SK-N-SH (cell line): Measurements from ENCODE around the gene SPINT2. TPM values are rescaled to one million over a fixed set of nuclear protein-coding genes. Genes with fewer than 3 reads are reported as not detected.
A peak's percentile ranks its signal among the peaks of the same experiment; 100 is the strongest.

Source experiments
- CTCF ChIA-PET: fragments of 300-600, 350-600 bp; formaldehyde crosslinking; extraction: SDS; loops from one replicate; lab custom pipeline; 2021; lab: Yijun Ruan, JAX
- POLR2A ChIA-PET: fragments of 350-600 bp; sonication (Branson Sonifier 250); formaldehyde crosslinking; extraction: SDS; loops from one replicate; lab custom pipeline; 2020; ENCODE audit warnings: antibody characterized with exemption, inconsistent platforms; lab: Yijun Ruan, JAX
- DNase-seq: peaks from one replicate; pipeline ENCODE4 v3.0.0; 2012
- H2AFZ ChIP-seq: fragments of 200-600 bp; sonication (generic); 2 replicates; pipeline ENCODE4 v1.8.1; 2016; ENCODE audit warnings: antibody characterized with exemption, mild to moderate bottlenecking, low read depth
- H3F3A ChIP-seq: fragments of 200-600 bp; sonication (generic); replicated peaks from 2 replicates; pipeline ENCODE3; 2016; ENCODE audit warnings: antibody characterized with exemption, mild to moderate bottlenecking; ENCODE audit not compliant: insufficient read depth
- H3K27ac ChIP-seq, 2 experiments: fragments of 200-500 bp in 1 of 2; fragments of 200-600 bp in 1 of 2; sonication (Bioruptor generic) in 1 of 2; sonication (generic), shearing (Covaris generic) in 1 of 2; 2 replicates each; pipeline versions ENCODE4 v1.5.1 to v1.6.1; 2014 to 2016; ENCODE audit warnings: low read depth in 2 of 2, inconsistent platforms in 1 of 2, low read length in 1 of 2, mild to moderate bottlenecking in 1 of 2, mixed read lengths in 1 of 2
- H3K27me3 ChIP-seq: fragments of 200-600 bp; sonication (generic), shearing (Covaris generic); 2 replicates; pipeline ENCODE4 v1.6.1; 2016; ENCODE audit warnings: mixed run types; ENCODE audit not compliant: insufficient read depth
- H3K36me3 ChIP-seq, 2 experiments: fragments of 200-500 bp in 1 of 2; fragments of 200-600 bp in 1 of 2; sonication (Bioruptor generic) in 1 of 2; sonication (generic) in 1 of 2; replicated peaks in 1 of 2; 2 replicates each; pipeline versions ENCODE3 to v1.5.1; 2014 to 2016; ENCODE audit warnings: low read length in 1 of 2, mild to moderate bottlenecking in 1 of 2; ENCODE audit not compliant: insufficient read depth in 2 of 2, control insufficient read depth in 1 of 2
- H3K4me1 ChIP-seq, 2 experiments: fragments of 200-500 bp in 1 of 2; fragments of 200-600 bp in 1 of 2; sonication (Bioruptor generic) in 1 of 2; sonication (generic), shearing (Covaris generic) in 1 of 2; 2 replicates each; pipeline versions ENCODE4 v1.5.1 to v1.6.1; 2014 to 2016; ENCODE audit warnings: low read depth in 1 of 2, low read length in 1 of 2, mixed run types in 1 of 2; ENCODE audit not compliant: insufficient read depth in 2 of 2, control insufficient read depth in 1 of 2
- H3K4me2 ChIP-seq: fragments of 200-600 bp; sonication (generic), shearing (Covaris generic); 2 replicates; pipeline ENCODE4 v1.6.1; 2017; ENCODE audit warnings: mixed run types
- H3K4me3 ChIP-seq, 2 experiments: fragments of 200-500 bp in 1 of 2; fragments of 200-600 bp in 1 of 2; sonication (Bioruptor generic) in 1 of 2; sonication (generic), shearing (Covaris generic) in 1 of 2; 2 replicates each; pipeline versions ENCODE4 v1.5.1 to v1.8.1; 2014 to 2016; ENCODE audit warnings: low read depth in 2 of 2, inconsistent platforms in 1 of 2, low read length in 1 of 2, mild to moderate bottlenecking in 1 of 2, mixed read lengths in 1 of 2, moderate library complexity in 1 of 2
- H3K79me2 ChIP-seq: fragments of 200-600 bp; sonication (generic); 2 replicates; pipeline ENCODE4 v1.8.1; 2017; ENCODE audit warnings: mild to moderate bottlenecking; ENCODE audit not compliant: insufficient read depth
- H3K9ac ChIP-seq: fragments of 200-600 bp; sonication (generic); 2 replicates; pipeline ENCODE4 v1.6.1; 2017; ENCODE audit warnings: mixed run types
- H3K9me2 ChIP-seq: fragments of 200-600 bp; sonication (generic); 2 replicates; pipeline ENCODE4 v1.6.1; 2017; ENCODE audit warnings: mixed run types
- H3K9me3 ChIP-seq: fragments of 200-600 bp; sonication (generic); 2 replicates; pipeline ENCODE4 v1.6.1; 2017; ENCODE audit warnings: mixed run types, mild to moderate bottlenecking, moderate library complexity
- H4K20me1 ChIP-seq: fragments of 200-600 bp; sonication (generic); 2 replicates; pipeline ENCODE4 v1.6.1; 2017; ENCODE audit warnings: mild to moderate bottlenecking, mixed run types; ENCODE audit not compliant: insufficient read depth
- CHD2 ChIP-seq: fragments of 150-350 bp; IDR thresholded peaks from 2 replicates; pipeline ENCODE4 v1.6.1; 2018; ENCODE audit warnings: low read length; ENCODE audit not compliant: partially characterized antibody
- FOSL2 ChIP-seq: IDR thresholded peaks from 2 replicates; pipeline ENCODE4 v1.4.0; 2012; ENCODE audit warnings: low read depth, mild to moderate bottlenecking, moderate library complexity, borderline replicate concordance
- GABPA ChIP-seq: IDR thresholded peaks from 2 replicates; pipeline ENCODE4 v1.4.0; 2012; ENCODE audit warnings: low read depth, mild to moderate bottlenecking
- GATA2 ChIP-seq: sonication (generic); formaldehyde crosslinking; IDR thresholded peaks from 2 replicates; pipeline ENCODE4 v1.5.0; 2020; ENCODE audit warnings: mild to moderate bottlenecking, missing genetic modification reagents
- JUND ChIP-seq: IDR thresholded peaks from 2 replicates; pipeline ENCODE4 v1.4.0; 2012
- MAX ChIP-seq: IDR thresholded peaks from 2 replicates; pipeline ENCODE4 v1.4.0; 2012; ENCODE audit warnings: low read depth
- MXI1 ChIP-seq: IDR thresholded peaks from 2 replicates; pipeline ENCODE4 v1.6.1; 2012; ENCODE audit warnings: mild to moderate bottlenecking, low read depth, low read length, improper control_type of control experiment
- RAD21 ChIP-seq: IDR thresholded peaks from 2 replicates; pipeline ENCODE4 v1.6.1; 2012; ENCODE audit warnings: mild to moderate bottlenecking, low read length
- RCOR1 ChIP-seq: fragments of 150-350 bp; IDR thresholded peaks from 2 replicates; pipeline ENCODE4 v1.6.1; 2017; ENCODE audit warnings: antibody characterized with exemption, low read length
- RXRA ChIP-seq: IDR thresholded peaks from 2 replicates; pipeline ENCODE4 v1.4.0; 2012; ENCODE audit warnings: low read depth, mild to moderate bottlenecking, borderline replicate concordance
- SIN3A ChIP-seq: IDR thresholded peaks from 2 replicates; pipeline ENCODE4 v1.6.1; 2012; ENCODE audit warnings: low read depth, mild to moderate bottlenecking, low read length, moderate library complexity, borderline replicate concordance
- TAF1 ChIP-seq: IDR thresholded peaks from 2 replicates; pipeline ENCODE4 v1.6.1; 2012; ENCODE audit warnings: low read depth, mild to moderate bottlenecking, low read length, moderate library complexity, borderline replicate concordance
- TCF12 ChIP-seq: IDR thresholded peaks from 2 replicates; pipeline ENCODE4 v1.4.0; 2012
- USF1 ChIP-seq: IDR thresholded peaks from 2 replicates; pipeline ENCODE4 v1.4.0; 2012; ENCODE audit warnings: low read depth, borderline replicate concordance
- USF2 ChIP-seq: fragments of 150-350 bp; IDR thresholded peaks from 2 replicates; pipeline ENCODE4 v1.6.1; 2017; ENCODE audit warnings: antibody characterized with exemption, low read length, low read depth, borderline replicate concordance
- WGBS: methylation state at CpG from one replicate; pipeline ENCODE4 v1.1.6; 2017; ENCODE audit warnings: low lambda C conversion rate; 5-methylcytosine and 5-hydroxymethylcytosine counted together
- polyA plus RNA-seq, 3 experiments: library from polyadenylated mRNA; depleted of rRNA; stranded (reverse); fragments of >200 nt; gene quantifications; 2 replicates each; pipeline ENCODE4 v1.2.3, GENCODE V29; 2012
- TF ChIP-seq, protein P1 (sequence below): IDR thresholded peaks from 2 replicates; pipeline ENCODE4; 2012
- TF ChIP-seq, protein P2 (sequence below): fragments of 200-600 bp; sonication (generic); IDR thresholded peaks from 2 replicates; pipeline ENCODE4 v1.6.1; 2017; ENCODE audit warnings: antibody characterized with exemption, mild to moderate bottlenecking, moderate library complexity

SPINT2 gene
- polyA plus RNA-seq, 1 of the 3 experiments (the other 2 are of a cell fraction): 1.0 TPM

GRCh38 chr19:38223617-38224013 is 40.8 kb upstream of the SPINT2 start:
- H3K36me3 ChIP-seq: no peaks in the 10 kb centered on the region
- no peaks in the 10 kb centered on the region for H3K9me2 ChIP-seq
- POLR2A ChIA-PET: no interaction called here
- H3K9me3 ChIP-seq: no peaks in the 10 kb centered on the region
- peak overlapping the region; percentile 53 to 65 for H3K4me3 ChIP-seq
- DNase-seq: no peak
- H3K27ac ChIP-seq: no peak overlapping the region; a peak in 1 of 4 replicates
- TF ChIP-seq GABPA (no peak), CHD2 (no peak), RXRA (no peak), RAD21 (no peak), JUND (no peak), USF1 (no peak), GATA2 (CRISPR knock-in tag) (no peak), SIN3A (no peak), RCOR1 (no peak), MXI1 (no peak), FOSL2 (no peak), TCF12 (no peak), USF2 (no peak), MAX (no peak), TAF1 (no peak)
- TF ChIP-seq, protein P1, sequence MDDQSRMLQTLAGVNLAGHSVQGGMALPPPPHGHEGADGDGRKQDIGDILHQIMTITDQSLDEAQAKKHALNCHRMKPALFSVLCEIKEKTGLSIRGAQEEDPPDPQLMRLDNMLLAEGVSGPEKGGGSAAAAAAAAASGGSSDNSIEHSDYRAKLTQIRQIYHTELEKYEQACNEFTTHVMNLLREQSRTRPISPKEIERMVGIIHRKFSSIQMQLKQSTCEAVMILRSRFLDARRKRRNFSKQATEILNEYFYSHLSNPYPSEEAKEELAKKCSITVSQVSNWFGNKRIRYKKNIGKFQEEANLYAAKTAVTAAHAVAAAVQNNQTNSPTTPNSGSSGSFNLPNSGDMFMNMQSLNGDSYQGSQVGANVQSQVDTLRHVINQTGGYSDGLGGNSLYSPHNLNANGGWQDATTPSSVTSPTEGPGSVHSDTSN: no peak
- TF ChIP-seq, protein P2, sequence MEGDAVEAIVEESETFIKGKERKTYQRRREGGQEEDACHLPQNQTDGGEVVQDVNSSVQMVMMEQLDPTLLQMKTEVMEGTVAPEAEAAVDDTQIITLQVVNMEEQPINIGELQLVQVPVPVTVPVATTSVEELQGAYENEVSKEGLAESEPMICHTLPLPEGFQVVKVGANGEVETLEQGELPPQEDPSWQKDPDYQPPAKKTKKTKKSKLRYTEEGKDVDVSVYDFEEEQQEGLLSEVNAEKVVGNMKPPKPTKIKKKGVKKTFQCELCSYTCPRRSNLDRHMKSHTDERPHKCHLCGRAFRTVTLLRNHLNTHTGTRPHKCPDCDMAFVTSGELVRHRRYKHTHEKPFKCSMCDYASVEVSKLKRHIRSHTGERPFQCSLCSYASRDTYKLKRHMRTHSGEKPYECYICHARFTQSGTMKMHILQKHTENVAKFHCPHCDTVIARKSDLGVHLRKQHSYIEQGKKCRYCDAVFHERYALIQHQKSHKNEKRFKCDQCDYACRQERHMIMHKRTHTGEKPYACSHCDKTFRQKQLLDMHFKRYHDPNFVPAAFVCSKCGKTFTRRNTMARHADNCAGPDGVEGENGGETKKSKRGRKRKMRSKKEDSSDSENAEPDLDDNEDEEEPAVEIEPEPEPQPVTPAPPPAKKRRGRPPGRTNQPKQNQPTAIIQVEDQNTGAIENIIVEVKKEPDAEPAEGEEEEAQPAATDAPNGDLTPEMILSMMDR: no peak
- peaks cover 7% of the 10 kb centered on the region; the same call in 1 of the 2 replicates for H3K79me2 ChIP-seq
- H3K4me2 ChIP-seq: peak overlapping the region; percentile 81
- H3K9ac ChIP-seq: peak overlapping the region; percentile 67
- peaks cover 0 to 6% of the 10 kb centered on the region in 2 experiments; a peak in 1 of 4 replicates for H3K4me1 ChIP-seq
- peak overlapping the region; percentile 77 for H2AFZ ChIP-seq
- H4K20me1 ChIP-seq: no peaks in the 10 kb centered on the region
- WGBS: 12% methylated on average over 10 of the region's 13 CpGs
- CTCF ChIA-PET: no interaction called here
- no peaks in the 10 kb centered on the region for H3K27me3 ChIP-seq
- H3F3A ChIP-seq: peaks cover 9% of the 10 kb centered on the region
